Stimulated activated CD4-positive, alpha-beta T cell treated with anti-CD3 and anti-CD28 coated beads, Interleukin-2, amount 100 ng/mL, for 4 hours (primary cell): ENCODE results near the gene NOXA1.

Experiments
- DNase-seq: peaks from one replicate; pipeline ENCODE4 v3.0.0-alpha.2; 2020; ENCODE audit warnings: low read depth

NOXA1 gene

DNA sequence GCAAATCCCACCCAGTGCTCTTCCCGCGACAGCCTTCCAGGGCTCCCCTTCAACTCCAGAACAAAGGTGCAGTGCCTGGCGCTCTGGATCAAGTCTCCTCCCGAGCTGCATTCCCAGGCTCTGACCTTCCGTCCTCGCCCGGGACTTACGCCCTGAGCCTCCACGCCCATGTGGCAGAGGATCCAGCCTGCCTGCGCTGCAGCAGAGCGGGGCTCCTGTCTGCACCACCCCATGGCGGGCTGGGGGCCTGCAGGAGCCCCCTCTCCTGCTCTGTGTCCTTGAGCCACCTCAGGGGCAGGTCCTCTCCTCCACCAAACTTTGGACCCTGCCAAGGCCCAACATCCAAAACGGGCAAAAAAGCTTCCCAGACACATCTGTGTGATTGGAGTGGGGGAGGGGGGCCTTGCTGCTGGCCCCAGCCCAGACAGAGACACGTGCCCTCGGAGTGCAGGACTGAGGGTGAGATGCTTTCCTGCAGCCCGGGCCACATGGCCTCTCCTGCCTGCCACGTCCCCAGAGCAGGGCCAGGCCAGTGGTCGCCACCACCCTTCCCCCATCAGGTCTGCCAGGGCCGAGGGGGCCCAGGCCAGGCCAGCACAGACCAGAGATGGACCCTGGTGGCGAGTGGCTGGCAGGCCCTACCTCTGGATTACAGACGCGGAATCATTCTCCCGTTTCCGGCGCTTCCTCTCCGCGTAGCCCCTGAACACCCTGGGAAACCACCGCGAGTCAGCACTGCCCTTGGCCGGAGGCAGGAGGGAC lies 31.6 kb downstream of the NOXA1 start:
- DNase-seq, result no peak

DNA sequence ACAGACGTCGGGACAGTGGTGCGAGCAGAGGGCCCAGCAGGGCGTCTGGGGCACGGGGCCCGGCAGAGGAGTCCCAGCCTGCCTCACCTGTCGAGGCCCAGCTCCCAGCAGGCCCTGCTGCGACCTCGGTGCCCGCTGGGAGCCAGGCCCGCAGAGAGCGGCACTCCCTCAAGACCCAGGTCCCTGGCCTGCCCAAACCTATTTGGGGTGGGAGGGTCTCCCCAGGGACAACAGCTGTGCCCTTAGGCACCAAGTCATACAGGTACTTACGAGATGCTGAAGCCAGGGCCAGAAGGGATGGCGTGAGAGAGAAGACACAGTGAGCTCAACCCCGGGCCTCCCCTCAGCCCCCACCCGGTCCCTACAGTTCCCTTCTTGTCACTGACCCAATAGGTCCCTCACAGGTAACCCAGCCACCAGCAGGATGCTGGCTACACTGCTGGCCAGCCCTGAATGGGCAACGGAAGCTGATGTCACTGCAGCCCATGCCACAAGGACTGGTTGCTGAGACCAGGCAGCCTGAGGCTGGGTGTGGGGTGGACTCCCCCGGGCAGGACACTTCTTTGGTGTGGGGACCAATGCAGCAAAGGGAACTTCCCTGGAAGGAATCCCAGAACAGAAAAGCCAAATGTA lies 32.3 kb downstream of the NOXA1 start:
- DNase-seq, result no peak

DNA sequence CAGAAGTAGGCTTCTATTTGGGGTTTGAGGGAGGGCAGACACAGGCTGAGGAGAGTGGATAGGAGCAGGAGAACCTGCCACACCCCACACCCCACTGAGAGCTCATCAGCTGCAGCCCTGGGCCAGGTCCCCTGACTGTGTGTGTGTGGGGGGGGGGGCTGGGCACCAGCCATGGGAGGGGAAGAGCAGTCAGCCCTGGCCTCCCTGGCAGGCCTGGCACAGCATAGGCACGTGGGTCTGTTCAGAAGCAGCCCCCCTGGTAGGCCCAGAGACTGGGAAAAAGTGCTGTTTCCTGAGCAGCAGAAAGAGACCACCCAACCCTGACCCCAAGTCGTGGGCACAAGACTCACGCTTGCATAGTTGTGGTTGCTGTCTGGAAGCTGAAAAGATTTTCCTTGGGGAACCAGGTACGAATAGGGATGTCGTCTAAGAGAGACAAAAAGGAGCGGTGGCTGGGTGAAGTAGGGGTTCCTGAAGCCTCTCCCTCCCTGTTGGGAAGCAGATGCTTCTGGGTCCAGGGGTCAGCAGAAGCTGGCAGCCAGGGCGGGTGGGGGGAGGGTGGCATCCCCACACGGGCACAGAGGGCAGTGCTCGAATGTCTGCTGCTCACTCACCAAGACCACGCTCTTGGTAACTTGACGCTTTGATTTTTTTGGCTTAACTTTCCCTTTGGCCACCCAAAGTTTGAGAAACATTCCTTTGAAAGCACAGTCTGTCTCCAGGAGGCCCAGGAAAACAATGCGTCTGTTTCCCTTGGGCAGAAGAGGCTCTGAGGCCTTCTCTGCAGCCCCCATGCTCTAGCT lies 33.1 kb downstream of the NOXA1 start:
- no peak for DNase-seq

DNA sequence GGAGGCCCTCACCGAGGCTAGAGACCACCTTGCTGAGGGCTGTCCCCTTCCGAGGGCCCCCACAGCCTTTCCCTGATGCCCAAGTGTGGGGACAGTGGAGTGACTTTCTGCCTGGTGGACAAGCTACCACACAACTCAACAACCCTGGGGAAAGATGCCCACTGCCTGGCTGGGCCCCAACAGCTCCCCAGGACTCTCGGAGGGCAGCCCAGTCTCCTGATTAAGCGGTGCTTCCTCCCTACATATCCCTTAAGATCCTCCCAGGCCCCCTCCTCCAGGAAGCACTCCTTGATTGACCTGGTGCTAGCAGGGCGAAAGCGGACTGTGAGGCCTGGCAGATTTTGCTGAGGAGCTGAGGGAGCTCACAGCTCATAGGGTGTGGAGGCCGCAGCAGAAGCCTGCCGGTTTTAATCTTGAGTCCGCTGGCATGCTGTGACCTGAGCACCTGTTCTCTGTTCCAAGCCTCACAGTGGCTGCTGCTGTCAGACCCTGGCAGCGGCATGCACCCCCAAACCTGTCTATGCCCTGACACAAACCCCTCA lies 33.7 kb downstream of the NOXA1 start:
- DNase-seq, result no peak

DNA sequence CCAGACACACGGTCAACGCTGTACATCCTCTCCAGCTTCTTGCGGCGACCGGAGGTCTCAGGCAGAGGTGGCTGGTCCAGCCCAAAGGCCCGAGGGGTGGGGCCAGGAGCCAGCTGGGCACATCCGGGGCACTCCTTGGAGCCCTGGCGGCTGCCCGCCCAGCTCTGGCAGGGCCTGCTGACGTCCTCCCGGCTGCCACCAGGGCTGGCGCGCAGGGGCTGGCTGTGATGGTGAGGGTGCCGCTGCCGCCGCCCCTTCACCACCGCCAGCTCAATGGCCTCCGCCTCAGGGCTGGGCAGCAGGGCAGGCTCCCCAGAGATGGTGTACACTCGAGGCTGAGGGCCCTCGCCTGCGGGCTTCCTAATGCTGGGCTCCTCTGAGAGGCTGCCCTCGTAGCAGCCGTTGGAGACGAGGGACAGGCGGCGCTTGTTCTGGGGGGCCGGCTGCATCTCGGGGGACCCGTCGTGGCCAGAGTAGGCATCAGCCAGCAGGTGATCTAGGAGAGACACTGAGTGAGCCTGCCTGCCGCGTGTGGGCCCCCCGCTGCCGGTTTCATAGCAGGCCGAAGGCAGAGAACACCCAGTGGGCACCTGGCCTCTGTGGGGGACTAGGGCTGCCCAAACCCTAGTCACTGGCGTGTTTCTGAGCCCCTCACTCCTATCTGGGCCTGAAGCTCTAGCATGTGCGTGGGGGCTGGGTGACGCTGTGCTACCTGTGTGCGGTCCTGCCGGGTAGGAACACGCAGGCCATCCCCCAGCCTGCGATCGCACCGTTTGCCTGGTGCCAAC lies 34.4 kb downstream of the NOXA1 start:
- DNase-seq, result no peak

DNA sequence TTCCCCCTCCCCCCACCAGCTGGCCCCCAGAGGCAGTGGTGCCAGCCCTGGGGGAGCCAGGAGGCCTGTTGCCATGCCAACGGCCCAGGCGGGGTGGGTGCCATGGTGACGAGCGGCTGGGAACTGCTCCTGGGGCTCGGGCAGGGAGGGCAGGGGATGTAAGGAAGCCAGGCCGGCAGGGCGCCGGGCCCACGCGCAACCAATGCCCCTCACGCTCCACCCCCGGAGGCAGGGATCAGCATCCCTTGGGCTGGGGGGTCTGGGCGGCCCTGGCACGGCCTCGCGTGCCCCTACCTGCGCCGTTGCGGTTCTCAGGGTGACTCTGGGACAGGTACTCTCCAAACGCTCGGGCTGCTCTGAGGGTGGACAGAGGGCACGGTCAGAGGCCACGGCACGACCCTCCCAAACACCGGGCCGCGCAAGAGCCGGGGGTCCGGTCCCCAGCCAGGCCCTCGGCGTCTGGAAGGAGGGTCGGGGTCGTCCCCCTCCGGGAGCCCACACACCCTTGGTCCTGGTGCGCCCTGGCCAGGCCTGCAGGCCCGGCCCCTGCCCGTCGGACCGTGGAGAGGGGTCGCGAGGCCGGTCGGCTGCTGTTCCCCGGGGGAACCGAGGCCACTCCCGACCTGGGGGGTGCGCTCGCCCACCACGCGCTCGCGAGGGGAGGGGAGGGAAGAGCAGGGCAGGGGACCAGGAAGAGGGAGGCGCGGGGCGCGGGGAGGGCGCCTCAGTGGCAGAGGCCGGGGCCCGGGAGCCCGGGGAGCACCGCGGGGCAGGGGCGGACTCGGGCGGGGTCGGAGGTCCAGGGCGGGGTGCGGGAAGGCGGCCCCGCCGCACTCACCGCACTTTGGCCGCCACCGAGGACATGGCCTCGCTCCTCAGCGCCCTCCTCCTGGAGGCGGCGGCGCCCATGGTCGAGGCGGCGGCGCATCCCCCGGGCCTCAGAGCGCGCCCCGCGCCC lies 35.3 kb downstream of the NOXA1 start:
- DNase-seq, result no peak

DNA sequence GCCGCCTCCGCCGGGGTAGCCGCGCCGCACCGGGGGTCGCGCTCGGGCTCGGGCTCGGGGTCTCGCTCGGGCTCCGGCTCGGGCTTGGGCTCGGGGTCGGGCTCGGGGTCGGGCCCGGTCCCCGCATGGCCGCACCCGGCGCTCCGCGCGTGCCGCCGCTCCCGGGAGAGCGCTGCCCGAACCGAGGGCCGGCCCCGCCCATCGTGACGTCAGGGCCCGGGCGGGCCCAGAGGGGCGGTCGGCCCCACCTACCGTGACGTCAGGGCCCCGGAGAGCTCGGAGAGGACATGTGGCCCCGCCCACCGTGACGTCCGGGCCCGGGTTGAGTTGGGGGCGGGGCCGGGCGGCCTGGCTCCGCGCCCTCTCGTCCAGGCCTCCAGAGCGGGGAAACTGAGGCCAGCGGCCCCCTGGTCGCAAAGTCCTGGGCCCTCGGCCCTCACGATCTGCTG lies 36.0 kb downstream of the NOXA1 start, which contains the start of gene NSMF:
NSMF (minus strand) TSS at position 183 of the 449 bp plus-strand sequence. CDS start 232 bp downstream, outside the sequence.
- DNase-seq, result peak; percentile 93

DNA sequence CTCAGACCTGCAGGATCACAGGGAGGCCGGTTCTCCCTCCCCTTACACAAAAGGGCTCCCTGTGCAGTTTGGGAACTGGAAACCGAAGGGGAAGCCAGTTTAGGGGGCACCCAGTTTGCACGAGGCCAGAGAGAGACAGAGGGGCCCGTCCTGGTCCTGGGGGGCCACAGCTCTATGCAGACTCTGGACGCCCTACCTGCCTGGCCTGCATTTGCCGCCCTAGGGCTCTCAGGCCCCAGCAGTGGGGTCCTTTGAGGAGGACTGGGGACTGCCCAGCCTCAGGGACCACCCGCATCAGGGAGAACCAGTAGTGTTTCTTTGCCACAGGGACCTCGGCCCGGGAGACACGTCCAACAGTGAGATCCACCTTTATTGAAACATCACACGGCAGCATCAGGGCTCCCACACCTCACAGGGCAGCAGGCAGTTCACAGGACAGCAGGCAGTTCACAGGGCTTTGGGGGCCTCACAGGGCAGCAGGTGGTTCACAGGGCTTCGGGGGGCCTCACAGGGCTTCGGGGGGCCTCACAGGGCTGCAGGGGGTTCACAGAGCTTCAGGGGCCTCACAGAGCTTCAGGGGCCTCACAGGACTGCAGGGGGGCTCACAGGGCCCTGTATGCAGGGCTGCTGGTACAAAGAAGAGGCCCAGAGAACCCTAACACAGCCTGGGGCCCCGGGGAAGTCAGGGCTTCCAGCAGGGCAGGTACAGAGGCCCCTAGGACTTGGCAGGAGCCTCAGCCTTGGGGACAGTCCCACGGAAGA lies 36.6 kb downstream of the NOXA1 start:
- DNase-seq, result no peak

DNA sequence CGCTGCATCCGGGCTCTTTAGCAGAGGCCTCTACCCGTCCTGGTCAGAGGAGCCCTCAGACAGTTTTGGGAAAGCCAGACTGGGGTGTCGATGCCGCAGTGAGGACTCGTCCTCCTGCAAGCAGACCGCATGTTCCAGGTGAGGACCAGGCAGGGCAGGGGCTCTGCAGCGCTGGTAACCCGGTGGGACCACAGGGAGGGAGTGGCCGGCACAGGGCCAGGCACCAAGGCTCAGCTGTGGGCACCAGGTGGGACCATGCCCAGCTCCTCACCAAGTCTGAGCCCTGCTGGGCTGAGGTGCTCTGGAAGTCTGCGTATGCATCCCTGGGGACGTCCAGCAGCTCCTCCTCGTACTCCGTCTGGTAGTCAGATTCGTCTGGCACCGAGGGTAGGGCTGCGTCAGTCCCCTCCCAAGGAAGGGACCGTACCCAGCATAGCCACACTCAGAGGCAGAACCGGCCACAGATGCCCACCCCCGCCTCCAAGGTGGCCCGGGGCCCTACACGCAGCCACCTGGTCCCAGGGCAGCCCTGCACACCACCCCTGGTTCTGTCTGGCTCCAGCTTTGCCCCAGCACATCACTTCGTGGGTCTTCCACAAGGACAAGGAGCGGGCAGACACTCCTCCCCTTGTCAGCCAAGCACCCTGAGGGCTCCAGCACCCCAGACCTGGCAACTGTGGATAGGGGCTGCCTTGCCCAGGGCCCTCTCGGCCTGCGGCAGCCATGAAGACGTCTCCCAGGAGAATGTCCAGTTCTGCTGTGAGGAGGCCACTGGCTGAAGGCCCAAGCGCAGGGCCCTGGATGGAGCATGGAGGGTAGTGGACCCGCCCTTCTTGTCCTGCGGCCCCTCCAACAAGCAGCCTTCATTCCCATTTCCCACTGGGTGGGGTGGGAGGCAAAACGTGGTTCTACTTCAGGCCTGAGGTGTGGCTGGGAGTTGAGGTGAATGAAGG lies 37.4 kb downstream of the NOXA1 start:
- no peak for DNase-seq

DNA sequence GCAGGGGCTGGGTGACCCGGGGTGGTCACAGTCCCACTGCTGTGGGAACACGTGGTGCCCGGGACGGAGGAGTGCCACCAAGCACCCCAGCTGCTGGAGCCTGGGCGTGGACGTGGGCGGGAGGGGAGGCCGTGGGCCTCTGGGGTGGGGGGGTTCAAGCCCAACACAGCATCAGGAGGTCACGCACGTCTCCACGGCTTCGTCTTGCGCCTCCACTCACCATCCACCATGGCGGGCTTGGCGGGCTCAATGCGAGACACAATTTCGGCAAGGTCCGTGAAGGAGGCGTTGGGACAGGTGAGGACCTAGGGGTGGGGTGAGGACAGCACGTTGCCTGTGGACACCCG lies 38.1 kb downstream of the NOXA1 start:
- DNase-seq, result no peak

DNA sequence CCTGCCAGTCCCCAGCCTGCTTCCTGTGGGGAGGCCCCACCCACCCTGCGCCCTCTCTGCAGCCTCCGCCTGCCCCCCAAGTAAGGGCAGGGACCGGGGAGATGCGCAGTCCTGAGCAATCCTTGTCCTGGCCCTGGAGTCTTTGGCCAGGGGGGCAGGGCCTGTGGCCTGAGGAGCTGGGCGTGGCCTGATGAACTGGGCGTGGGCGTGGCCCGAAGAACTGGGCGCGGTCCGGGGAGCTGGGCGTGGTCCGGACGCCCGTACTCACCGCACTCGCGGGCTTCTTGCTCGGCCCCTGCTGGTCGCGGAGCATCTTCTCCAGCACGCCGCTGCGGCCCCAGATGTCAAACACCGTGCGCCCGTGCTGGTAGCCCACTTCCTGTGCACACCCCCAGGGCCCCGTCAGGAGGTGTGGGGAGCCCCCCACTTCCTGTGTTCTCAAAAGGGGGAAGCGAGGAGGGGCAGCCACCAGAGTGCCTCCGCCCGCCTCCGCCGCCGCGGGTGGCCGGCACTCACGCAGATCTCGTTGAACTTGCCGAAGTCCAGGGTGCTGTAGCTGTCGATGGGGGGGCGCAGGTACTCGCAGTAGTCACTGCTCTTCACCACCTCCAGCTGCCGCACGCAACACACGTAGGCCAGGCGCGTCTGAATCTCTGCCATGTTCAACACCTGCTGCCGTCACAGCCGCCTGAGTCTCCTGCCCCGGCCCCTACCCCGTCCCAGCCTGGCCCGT lies 38.6 kb downstream of the NOXA1 start:
- peak; percentile 39 for DNase-seq

DNA sequence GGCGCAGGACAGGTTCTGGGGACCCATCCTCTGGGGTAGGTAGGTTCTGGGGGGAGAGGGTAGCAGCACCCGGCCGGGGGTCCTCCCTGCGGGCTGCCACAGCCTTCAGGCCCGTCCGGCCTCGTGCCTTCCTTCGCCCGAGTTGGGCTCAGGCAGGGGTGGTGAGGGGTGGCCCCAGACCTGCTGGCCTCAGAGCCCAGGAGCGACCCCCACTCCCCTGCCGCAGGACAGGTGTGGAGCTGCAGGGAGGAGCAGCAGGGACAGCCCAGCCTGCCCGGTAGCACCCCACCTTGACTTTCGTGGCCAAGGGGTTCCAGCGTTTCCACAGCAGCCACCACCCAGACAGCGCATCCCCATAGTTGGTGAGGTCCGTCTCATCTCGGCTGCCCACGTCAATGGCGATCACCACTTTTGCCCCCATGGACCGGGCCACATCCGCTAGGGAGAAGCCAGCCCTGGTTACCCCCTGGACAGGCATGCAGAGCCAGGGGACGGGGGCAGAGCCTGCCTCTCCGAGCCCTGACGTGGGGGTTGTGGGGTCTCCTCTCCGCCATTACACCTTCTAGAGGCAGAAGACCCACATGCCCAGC lies 39.3 kb downstream of the NOXA1 start:
- no peak for DNase-seq

DNA sequence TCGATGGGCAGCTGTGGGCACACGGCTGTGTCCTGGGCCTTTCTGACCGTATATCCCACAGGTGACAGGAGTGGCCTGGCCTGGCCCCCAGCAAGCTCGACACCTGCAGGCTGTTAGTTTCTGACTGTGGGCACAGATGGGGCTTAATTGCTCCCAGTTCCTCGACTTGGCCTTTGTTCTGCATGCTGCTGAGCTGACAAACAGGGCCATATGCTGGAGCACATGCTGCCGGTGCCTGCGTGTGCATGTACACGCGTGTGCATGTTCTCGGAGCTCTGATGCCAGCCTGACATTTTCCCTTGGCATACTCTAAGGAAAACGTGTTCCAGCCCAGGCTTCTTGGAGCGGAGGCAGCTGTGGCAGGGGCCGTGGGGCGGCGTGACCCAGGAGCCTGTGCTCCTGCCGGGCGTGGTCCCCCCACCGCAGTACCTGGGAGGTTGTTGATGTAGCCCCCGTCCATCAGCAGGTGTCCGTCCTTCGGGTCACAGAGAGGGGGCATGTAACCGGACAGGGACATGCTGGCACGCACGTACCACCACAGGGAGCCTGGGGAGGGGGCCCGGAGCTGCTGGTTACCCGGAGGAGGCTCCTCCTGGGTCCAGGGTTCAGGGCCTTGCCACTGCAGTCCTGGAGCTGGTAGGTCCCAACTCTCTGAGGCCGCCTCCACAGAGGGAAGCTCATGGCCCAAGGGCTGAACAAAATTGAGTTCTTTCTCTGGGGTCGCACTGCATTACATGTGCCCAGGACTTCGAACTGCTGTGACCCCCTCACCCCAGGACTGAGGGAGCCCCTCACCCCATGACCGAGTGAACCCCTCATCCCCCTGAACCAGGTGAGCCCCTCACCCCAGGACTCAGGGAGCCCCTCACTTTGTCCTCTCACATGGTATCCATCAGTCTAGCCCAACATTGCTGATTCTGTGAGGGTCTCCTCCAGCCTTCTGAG lies 40.1 kb downstream of the NOXA1 start:
- DNase-seq, result no peak

DNA sequence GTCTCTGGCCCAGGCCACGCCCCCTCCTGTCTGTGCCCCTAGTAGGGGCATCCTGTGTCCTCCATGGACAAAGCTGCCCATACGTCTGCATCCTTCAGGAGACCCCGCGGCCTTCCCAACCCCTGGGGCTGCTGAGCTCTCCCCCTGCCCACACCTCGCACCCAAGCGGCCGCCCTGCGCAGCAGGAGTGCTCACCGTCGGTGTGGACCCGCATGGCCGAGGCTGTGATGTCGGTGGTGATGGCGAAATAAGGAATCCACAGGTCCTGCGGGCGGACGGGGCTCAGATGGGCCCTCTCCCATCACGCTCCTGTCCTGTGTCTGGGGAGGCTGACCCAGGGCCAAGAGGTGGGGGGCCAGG lies 40.7 kb downstream of the NOXA1 start:
- DNase-seq, result no peak

DNA sequence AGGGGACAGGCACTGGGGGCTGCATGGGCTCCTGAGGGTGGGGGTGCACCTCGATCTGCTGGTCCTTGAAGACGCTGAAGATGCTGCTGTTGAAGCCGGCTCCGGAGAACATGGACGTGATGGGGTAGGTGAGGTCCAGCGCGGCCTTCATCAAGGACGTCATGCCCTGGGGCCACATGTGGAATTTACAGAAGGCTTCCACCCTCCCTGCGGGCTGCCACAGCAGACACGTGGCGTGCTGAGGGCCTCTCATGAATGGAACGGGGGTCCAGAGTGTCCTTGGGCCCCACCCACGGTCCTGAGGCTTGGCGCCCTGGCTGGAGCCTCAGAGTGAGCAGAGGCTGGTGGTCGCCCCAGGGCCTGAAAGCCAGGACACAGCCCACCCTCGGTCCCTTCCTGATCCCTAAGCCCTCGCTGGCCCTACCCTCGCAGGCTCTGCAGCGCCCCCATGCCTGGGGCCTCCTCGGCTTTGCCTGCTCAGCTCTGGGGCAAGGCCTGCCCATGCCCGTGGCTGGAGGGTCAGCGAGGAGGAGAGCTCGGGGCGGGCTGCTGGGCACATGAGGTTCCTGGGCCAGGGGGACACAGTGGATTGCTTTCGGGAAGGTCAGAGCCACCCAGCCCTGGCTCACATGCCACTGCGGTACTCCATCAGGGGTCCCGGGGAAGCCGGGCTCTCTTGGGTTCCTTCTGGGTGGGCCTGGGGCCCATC lies 41.3 kb downstream of the NOXA1 start:
- no peak for DNase-seq
